ENCODE measurements around the gene MNT.

The MNT gene

GRCh38 chr17:2364763-2365116 lies 36.1 kb downstream of the MNT start:
- no peak for DNase-seq (ENCODE audit: low read depth in 1 of 2, low spot score in 1 of 2)

- DNase-seq (ENCODE audit: low read depth in 1 of 2, low spot score in 1 of 2): no peak
Measured at GRCh38 chr17:2363851-2364762, 36.8 kb downstream of the MNT start.

- DNase-seq (ENCODE audit: low read depth in 1 of 2, low spot score in 1 of 2): no peak
Measured at GRCh38 chr17:2363318-2363717, 37.5 kb downstream of the MNT start.

GRCh38 chr17:2362881-2363280 lies 38.0 kb downstream of the MNT start:
- DNase-seq (ENCODE audit: low read depth in 1 of 2, low spot score in 1 of 2): no peak

- no peak for DNase-seq (ENCODE audit: low read depth in 1 of 2, low spot score in 1 of 2)
Measured at GRCh38 chr17:2362416-2362815, 38.4 kb downstream of the MNT start.

- DNase-seq (ENCODE audit: low read depth in 1 of 2, low spot score in 1 of 2): no peak
Measured at GRCh38 chr17:2362016-2362415, 38.8 kb downstream of the MNT start.

- DNase-seq (ENCODE audit: low read depth in 1 of 2, low spot score in 1 of 2): no peak
Measured at GRCh38 chr17:2361010-2361760, 39.7 kb downstream of the MNT start.

GRCh38 chr17:2357931-2358434 lies 42.9 kb downstream of the MNT start:
- DNase-seq (ENCODE audit: low read depth in 1 of 2, low spot score in 1 of 2): no peak

GRCh38 chr17:2357237-2357636 lies 43.6 kb downstream of the MNT start:
- no peak for DNase-seq (ENCODE audit: low read depth in 1 of 2, low spot score in 1 of 2)

GRCh38 chr17:2354311-2354710 lies 46.5 kb downstream of the MNT start:
- no peak for DNase-seq (ENCODE audit: low read depth in 1 of 2, low spot score in 1 of 2)

- no peak for DNase-seq (ENCODE audit: low read depth in 1 of 2, low spot score in 1 of 2)
Measured at GRCh38 chr17:2351269-2351668, 49.6 kb downstream of the MNT start.

GRCh38 chr17:2347805-2348685 lies 52.8 kb downstream of the MNT start:
- no peak for DNase-seq (ENCODE audit: low read depth in 1 of 2, low spot score in 1 of 2)

GRCh38 chr17:2346475-2346874 lies 54.4 kb downstream of the MNT start:
- DNase-seq (ENCODE audit: low read depth in 1 of 2, low spot score in 1 of 2): no peak

GRCh38 chr17:2344528-2344927 lies 56.3 kb downstream of the MNT start:
- DNase-seq (ENCODE audit: low read depth in 1 of 2, low spot score in 1 of 2): no peak

GRCh38 chr17:2343421-2343820 lies 57.4 kb downstream of the MNT start:
- DNase-seq (ENCODE audit: low read depth in 1 of 2, low spot score in 1 of 2): no peak

- DNase-seq (ENCODE audit: low read depth in 1 of 2, low spot score in 1 of 2): no peak
Measured at GRCh38 chr17:2338315-2338657, 62.6 kb downstream of the MNT start.

GRCh38 chr17:2337544-2338314 lies 63.1 kb downstream of the MNT start:
- DNase-seq (ENCODE audit: low read depth in 1 of 2, low spot score in 1 of 2): peak in 1 of 2 donors; percentile 44

- DNase-seq (ENCODE audit: low read depth in 1 of 2, low spot score in 1 of 2): peak; percentile 30 to 55
Measured at GRCh38 chr17:2336852-2337543, 63.9 kb downstream of the MNT start, which contains the start of gene SGSM2. TSS of gene SGSM2 (plus strand) at chr17:2337501. CDS start at chr17:2337689, 188 bp downstream.

- peak; percentile 73 to 85 for DNase-seq (ENCODE audit: low read depth in 1 of 2, low spot score in 1 of 2)
Measured at GRCh38 chr17:2336215-2336851, 64.5 kb downstream of the MNT start, which contains the start of gene TSR1. TSS of gene TSR1 (minus strand) at chr17:2336457. CDS start at chr17:2336427, 30 bp downstream.

Measured in activated T-helper 1 cell treated with anti-CD3 and anti-CD28 coated beads, Interleukin-2, amount 50 U/mL, for 16 hours (primary cell).